Activated CD8-positive, alpha-beta memory T cell treated with anti-CD3 and anti-CD28 coated beads, Interleukin-2, amount 50 U/mL, for 48 hours (primary cell): ENCODE data around the gene ATCAY.
A peak's percentile ranks its signal among the peaks of the same experiment; 100 is the strongest.
"Not testable (repeated sequence)": the region's sequence is repeated elsewhere in the genome, so short reads cannot be mapped to it uniquely, and the experiment has no call there.

Experiments used
- DNase-seq: peaks from one replicate; pipeline ENCODE4 v3.0.0-alpha.2; 2020

ATCAY gene

DNA sequence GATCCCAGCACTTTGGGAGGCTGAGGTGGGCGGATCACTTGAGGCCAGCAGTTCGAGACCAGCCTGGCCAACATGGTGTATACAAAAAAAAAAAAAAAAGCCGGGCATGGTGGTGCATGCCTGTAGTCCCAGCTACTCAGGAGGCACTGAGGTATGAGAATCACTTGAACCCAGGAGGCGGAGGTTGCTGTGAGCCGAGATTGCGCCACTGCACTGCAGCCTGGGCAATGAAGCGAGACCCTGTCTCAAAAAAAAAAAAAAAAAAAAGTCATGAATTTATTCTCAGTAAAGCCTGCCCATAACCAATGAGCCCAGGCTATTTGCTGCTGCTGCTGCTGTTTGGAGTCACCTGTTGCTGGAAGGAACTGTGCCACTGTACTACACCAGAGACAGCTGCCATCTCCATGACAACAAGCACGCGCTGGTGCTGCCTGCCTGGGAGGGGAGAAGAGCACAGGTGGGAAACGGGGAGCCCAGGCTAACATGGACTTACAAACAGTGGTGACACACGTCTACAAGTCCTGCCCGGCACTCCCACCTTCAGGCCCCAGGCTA is 23.0 kb upstream of the ATCAY start:
- DNase-seq = no peak

DNA sequence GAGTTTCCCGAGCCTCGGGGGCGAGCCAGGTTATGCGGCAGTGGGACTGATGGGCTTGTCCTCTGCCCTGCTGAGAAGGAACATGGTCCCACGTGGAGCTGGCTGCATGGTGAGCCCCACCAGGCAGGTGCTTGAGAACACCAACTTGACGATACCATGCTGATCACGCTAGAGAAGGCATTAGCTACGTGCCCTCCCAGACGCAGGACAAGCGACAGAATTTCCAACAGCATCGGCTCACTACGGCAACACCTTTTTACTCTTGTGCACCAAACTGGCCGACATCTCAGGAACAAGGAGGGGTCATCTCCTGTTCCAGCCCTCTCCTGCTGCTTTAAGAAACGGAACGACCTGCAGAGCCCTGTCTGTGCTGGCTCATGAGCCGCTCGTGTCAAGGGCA is 20.0 kb upstream of the ATCAY start:
- DNase-seq = no peak

- DNase-seq = no peak
These were observed 17.5 kb upstream of the ATCAY start for GRCh38 chr19:3862826-3863500.

GRCh38 chr19:3863648-3864047 is 16.8 kb upstream of the ATCAY start:
- no peak for DNase-seq

GRCh38 chr19:3866910-3867638 is 13.4 kb upstream of the ATCAY start:
- DNase-seq = no peak

DNA sequence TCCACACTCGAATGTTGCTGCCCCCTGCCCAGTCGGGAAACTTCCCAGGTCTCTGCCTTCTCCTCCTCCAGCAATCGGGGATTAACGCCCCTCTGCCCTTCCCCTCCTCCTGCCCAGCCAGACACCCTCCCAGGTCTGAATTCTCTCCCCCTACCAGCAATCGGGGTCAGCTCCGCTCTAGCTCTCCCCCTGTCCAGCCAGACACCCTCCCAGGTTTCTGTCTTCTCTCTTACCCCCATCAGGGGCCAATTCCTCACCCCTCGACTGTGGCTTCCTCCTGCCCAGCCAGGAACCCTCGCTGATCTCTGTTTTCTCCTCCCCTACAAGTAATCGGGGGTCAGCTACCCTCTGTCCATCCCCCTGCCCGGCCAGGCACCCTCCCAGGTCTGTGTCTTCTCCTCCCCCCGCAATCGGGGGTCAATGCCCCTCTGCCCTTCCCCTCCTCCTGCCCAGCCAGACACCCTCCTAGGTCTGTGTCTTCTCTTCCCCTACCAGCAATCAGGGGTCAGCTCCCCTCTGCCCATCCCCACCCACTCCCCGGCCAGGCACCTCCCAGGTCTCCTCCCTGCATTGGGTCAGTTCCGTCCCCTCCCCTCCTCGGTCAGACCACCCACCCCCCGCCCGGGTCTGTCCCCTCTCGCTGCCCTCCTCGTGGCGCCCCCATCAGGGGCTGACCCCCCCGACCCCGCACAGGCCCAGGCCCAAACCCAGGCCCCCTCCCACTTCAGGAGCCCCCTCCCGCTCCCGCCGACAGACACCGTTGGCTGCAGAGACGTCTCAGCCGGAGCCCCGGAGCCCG is 12.3 kb upstream of the ATCAY start:
- DNase-seq = no peak

- DNase-seq = peak; percentile 60
These were observed 11.6 kb upstream of the ATCAY start, which contains the start of gene ZFR2 for GRCh38 chr19:3868770-3869456. Gene ZFR2 (minus strand): TSS chr19:3869038. CDS start chr19:3869017, 21 bp downstream.

DNA sequence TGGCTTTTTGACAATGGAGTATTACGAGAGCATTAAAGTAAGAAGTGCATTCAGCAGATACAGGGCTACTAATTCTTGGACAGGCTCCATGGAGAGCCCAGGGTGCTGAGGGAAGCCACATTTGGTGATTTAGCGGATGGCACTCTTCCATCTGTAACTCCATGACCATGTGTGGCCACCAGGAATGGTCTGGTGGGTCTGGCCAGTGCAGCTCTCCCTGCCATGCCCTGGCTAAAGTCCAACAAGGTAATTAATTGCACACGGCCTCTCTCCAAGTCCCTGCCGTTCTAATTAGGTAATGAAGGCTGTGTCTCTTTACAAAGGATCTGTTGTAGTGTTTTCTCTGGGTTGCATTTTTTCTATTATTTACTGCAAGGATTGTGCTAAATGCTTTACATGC is 7.3 kb upstream of the ATCAY start:
- no peak for DNase-seq

DNA sequence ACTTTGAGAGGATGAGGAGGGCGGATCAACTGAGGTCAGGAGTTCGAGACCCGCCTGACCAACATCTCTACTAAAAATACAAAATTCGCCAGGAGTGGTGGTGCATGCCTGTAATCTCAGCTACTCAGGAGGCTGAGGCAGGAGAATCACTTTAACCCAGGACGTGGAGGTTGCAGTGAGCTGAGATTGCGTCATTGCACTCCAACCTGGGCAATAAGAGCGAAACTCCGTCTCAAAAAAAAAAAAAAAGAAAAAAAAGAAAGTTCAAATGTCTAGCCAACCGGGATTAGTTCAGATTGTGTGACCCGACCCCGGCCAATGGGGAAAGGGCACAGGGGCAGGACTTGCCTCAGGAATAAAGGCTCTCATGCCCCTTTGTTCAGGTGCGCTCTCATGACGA is 5.8 kb upstream of the ATCAY start:
- DNase-seq = not testable (repeated sequence)

- no peak for DNase-seq
These were observed 829 bp upstream of the ATCAY start for GRCh38 chr19:3879656-3880055.

- DNase-seq = no peak
These were observed 971 bp downstream of the ATCAY start for GRCh38 chr19:3881272-3882040.

- DNase-seq = no peak
These were observed 1.5 kb downstream of the ATCAY start for GRCh38 chr19:3882041-3882384.

GRCh38 chr19:3890591-3890990 is 10.1 kb downstream of the ATCAY start:
- no peak for DNase-seq

GRCh38 chr19:3893509-3894179 is 13.2 kb downstream of the ATCAY start:
- DNase-seq = no peak

GRCh38 chr19:3894959-3895358 is 14.5 kb downstream of the ATCAY start:
- DNase-seq = not testable (repeated sequence)

DNA sequence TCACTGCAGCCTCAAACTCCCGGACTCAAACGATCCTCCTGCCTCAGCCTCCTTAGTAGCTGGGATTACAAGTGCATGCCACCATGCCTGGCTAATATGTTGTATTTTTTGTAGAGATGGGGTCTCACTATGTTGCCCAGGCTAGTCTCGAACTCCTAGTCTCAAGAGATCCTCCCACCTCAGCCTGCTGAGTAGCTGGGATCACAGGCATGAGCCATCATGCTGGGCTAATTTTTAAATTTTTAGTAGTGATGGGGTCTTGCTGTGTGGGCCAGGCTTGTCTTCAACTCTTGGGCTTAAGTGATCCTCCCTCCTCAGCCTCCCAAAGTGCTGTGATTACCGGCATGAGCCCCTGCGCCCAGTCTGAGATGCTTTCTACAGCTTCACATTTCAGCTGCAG is 15.3 kb downstream of the ATCAY start:
- no peak for DNase-seq

DNA sequence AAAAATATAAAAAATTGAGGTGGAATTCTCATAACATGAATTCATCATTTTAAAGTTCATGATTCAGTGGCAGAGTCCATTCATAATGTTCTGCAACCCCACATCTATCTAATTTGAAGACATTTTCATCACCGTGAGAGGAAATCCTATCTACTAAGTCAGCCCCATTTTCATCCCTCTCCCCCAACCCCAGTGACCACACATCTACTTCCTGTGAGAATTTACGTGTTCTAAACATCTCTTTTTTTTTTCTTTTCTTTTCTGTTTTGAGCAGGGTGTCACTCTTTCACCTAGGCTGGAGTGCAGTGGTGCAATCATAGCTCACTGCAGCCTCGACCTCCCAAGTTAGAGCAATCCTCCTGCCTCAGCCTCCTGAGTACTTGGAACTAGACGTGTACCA is 17.5 kb downstream of the ATCAY start:
- no peak for DNase-seq

- DNase-seq = no peak
These were observed 17.9 kb downstream of the ATCAY start for GRCh38 chr19:3898426-3898825.

GRCh38 chr19:3899531-3900294 is 19.2 kb downstream of the ATCAY start:
- DNase-seq = no peak

- DNase-seq = no peak
These were observed 22.0 kb downstream of the ATCAY start for GRCh38 chr19:3902317-3902973.
